K562 (cell line): Measurements from ENCODE around the gene VWA8. TPM values are rescaled to one million over a fixed set of nuclear protein-coding genes. Genes with fewer than 3 reads are reported as not detected.

Experiments used
- ATAC-seq: fragments of 200-7000 bp; cut with Tn5 transposase; 3 replicates; pipeline ENCODE4 v1.9.1; 2020; ENCODE audit warnings: moderate library complexity
- BruUV-seq: library from RNA; stranded (reverse); fragments of 400-500 nt; replicated peaks from 2 replicates; lab custom pipeline; 2021; lab: Mats Ljungman, UMichigan
- CTCF ChIA-PET: fragments of 300-600 bp; formaldehyde crosslinking; extraction: SDS; loops from one replicate; lab custom pipeline; 2021; ENCODE audit warnings: low intra/inter-chr PET ratio; lab: Yijun Ruan, JAX
- POLR2A ChIA-PET: fragments of 300-600, 350-650 bp; sonication (Branson Sonifier 250); formaldehyde crosslinking; extraction: SDS; loops from one replicate; lab custom pipeline; 2021; ENCODE audit warnings: antibody characterized with exemption, inconsistent platforms; lab: Yijun Ruan, JAX
- DNase-seq, 4 experiments: peaks; one replicate each; pipeline versions ENCODE4 v3.0.0 to v3.0.0-alpha.2; 2011 to 2018; ENCODE audit warnings: low spot score in 3 of 4, mixed read lengths in 3 of 4; ENCODE audit errors: extremely low read depth in 1 of 4
- FAIRE-seq: peaks from 2 replicates; lab custom pipeline; 2011; peaks lifted over from hg19 to GRCh38; lab: Jason Lieb, UNC
- H2AFZ ChIP-seq: 2 replicates; pipeline ENCODE4 v1.6.0; 2011; ENCODE audit warnings: low read depth, low read length, control low read depth, inconsistent platforms
- H3K27ac ChIP-seq: fragments of 200-600 bp; 3 replicates; pipeline ENCODE4 v1.8.0; 2011; ENCODE audit warnings: low read depth, mild to moderate bottlenecking, control low read depth, inconsistent platforms, low read length, moderate library complexity, mixed read lengths; ENCODE audit errors: extremely low read depth
- H3K27me3 ChIP-seq, 2 experiments: fragments of 300-600 bp in 1 of 2; 2 replicates in 1 of 2; 3 replicates in 1 of 2; pipeline versions ENCODE4 v1.6.0 to v1.8.0; 2011; ENCODE audit warnings: inconsistent platforms in 2 of 2, low read length in 2 of 2, mild to moderate bottlenecking in 1 of 2, mixed read lengths in 1 of 2, moderate library complexity in 1 of 2; ENCODE audit not compliant: control insufficient read depth in 2 of 2, insufficient read depth in 2 of 2
- H3K36me3 ChIP-seq: fragments of 300-600 bp; 3 replicates; pipeline ENCODE4 v1.8.0; 2011; ENCODE audit warnings: mild to moderate bottlenecking, low read length, inconsistent platforms; ENCODE audit not compliant: control insufficient read depth, insufficient read depth
- H3K4me1 ChIP-seq, 2 experiments: fragments of 200-600 bp in 1 of 2; replicated peaks in 1 of 2; 2 replicates in 1 of 2; 3 replicates in 1 of 2; pipeline versions ENCODE4 v1.5.1 to v1.8.0; 2011; ENCODE audit warnings: inconsistent platforms in 2 of 2, low read length in 2 of 2, mild to moderate bottlenecking in 1 of 2, mixed read lengths in 1 of 2, moderate library complexity in 1 of 2; ENCODE audit not compliant: control insufficient read depth in 2 of 2, insufficient read depth in 2 of 2
- H3K4me2 ChIP-seq: 2 replicates; pipeline ENCODE4 v1.6.1; 2011; ENCODE audit warnings: low read length, control low read depth, inconsistent platforms, mixed read lengths; ENCODE audit not compliant: insufficient read depth
- H3K4me3 ChIP-seq: fragments of 200-600 bp; sonication (generic), shearing (Covaris generic); 2 replicates; pipeline ENCODE4 v1.5.1; 2016; ENCODE audit warnings: control low read depth, inconsistent platforms
- H3K79me2 ChIP-seq: fragments of 200-600 bp; 3 replicates; pipeline ENCODE4 v1.8.0; 2011; ENCODE audit warnings: low read length, inconsistent platforms; ENCODE audit not compliant: control insufficient read depth, insufficient read depth
- H3K9ac ChIP-seq, 2 experiments: 2 replicates each; pipeline versions ENCODE4 v1.6.0 to v1.6.1; 2011; ENCODE audit warnings: low read depth in 2 of 2, low read length in 2 of 2, control low read depth in 1 of 2, inconsistent platforms in 1 of 2, mild to moderate bottlenecking in 1 of 2, mixed read lengths in 1 of 2; ENCODE audit not compliant: insufficient read depth in 1 of 2
- H3K9me1 ChIP-seq: one replicate; pipeline ENCODE4 v1.6.0; 2011; ENCODE audit warnings: inconsistent platforms, mild to moderate bottlenecking, low read length, moderate library complexity; ENCODE audit not compliant: control insufficient read depth, insufficient read depth
- H3K9me3 ChIP-seq: replicated peaks from 2 replicates; pipeline ENCODE4 v1.5.1; 2011; ENCODE audit warnings: low read depth, low read length, inconsistent platforms; ENCODE audit not compliant: control insufficient read depth, insufficient read depth
- H4K20me1 ChIP-seq: replicated peaks from 2 replicates; pipeline ENCODE4 v1.6.1; 2011; ENCODE audit warnings: low read length, inconsistent platforms, mixed read lengths; ENCODE audit not compliant: control insufficient read depth, insufficient read depth
- ETV5 ChIP-seq: sonication (generic); formaldehyde crosslinking; IDR thresholded peaks from 2 replicates; pipeline ENCODE4 v1.4.0; 2020; ENCODE audit warnings: low read depth, mild to moderate bottlenecking, missing genetic modification reagents
- HNRNPUL1 ChIP-seq: fragments of 200-400 bp; formaldehyde crosslinking; IDR thresholded peaks from 2 replicates; pipeline ENCODE4 v1.6.1; 2017; ENCODE audit warnings: low read length
- MAFF ChIP-seq: IDR thresholded peaks from 2 replicates; pipeline ENCODE4 v1.6.1; 2012; ENCODE audit warnings: low read length, improper control_type of control experiment
- NEUROD1 ChIP-seq: fragments of 150-350 bp; IDR thresholded peaks from 2 replicates; pipeline ENCODE4 v1.6.1; 2014; ENCODE audit warnings: borderline replicate concordance, low read length, low read depth; ENCODE audit not compliant: partially characterized antibody
- NFATC3 ChIP-seq: fragments of 450-650 bp; IDR thresholded peaks from 2 replicates; pipeline ENCODE4 v1.6.1; 2017; ENCODE audit warnings: mild to moderate bottlenecking
- NR3C1 ChIP-seq: sonication (generic); formaldehyde crosslinking; IDR thresholded peaks from 2 replicates; pipeline ENCODE4 v1.8.1; 2022; ENCODE audit warnings: missing genetic modification reagents
- POLR3A ChIP-seq: IDR thresholded peaks from 2 replicates; pipeline ENCODE4 v1.6.1; 2011; ENCODE audit warnings: borderline replicate concordance, mild to moderate bottlenecking, moderate library complexity; ENCODE audit not compliant: insufficient read length, insufficient read depth; ENCODE audit errors: extremely low read depth
- SIX5 ChIP-seq, 2 experiments: IDR thresholded peaks; 2 replicates each; pipeline ENCODE4 v1.6.1; 2011; ENCODE audit warnings: low read length in 2 of 2, borderline replicate concordance in 1 of 2, low read depth in 1 of 2, mild to moderate bottlenecking in 1 of 2, moderate library complexity in 1 of 2; ENCODE audit not compliant: insufficient read depth in 1 of 2
- SMAD1 ChIP-seq: fragments of 150-350 bp; IDR thresholded peaks from 2 replicates; pipeline ENCODE4 v1.6.1; 2014; ENCODE audit warnings: low read length, low read depth; ENCODE audit not compliant: partially characterized antibody
- SMAD3 ChIP-seq: fragments of 450-650 bp; formaldehyde crosslinking; conservative IDR thresholded peaks from 2 replicates; pipeline ENCODE4 v1.4.0; 2020; ENCODE audit warnings: mild to moderate bottlenecking
- TRIM24 ChIP-seq, 2 experiments: fragments of 450-650 bp; IDR thresholded peaks; 2 replicates each; pipeline ENCODE4 v1.6.1; 2016
- ZBTB12 ChIP-seq: fragments of 250-450 bp; sonication (Bioruptor Pico); IDR thresholded peaks from 2 replicates; pipeline ENCODE4 v1.4.0; 2020
- ZBTB8A ChIP-seq: fragments of 450-650 bp; IDR thresholded peaks from 2 replicates; pipeline ENCODE4 v1.6.1; 2018; ENCODE audit warnings: mild to moderate bottlenecking, moderate library complexity; ENCODE audit not compliant: partially characterized antibody
- ZFP36 ChIP-seq: fragments of 150-350 bp; IDR thresholded peaks from 2 replicates; pipeline ENCODE4 v1.6.1; 2018; ENCODE audit warnings: low read length, low read depth; ENCODE audit not compliant: partially characterized antibody
- ZKSCAN3 ChIP-seq: fragments of 250-450 bp; sonication (Bioruptor Pico); IDR thresholded peaks from 2 replicates; pipeline ENCODE4 v1.4.0; 2020
- ZNF561 ChIP-seq: fragments of 450-650 bp; formaldehyde crosslinking; conservative IDR thresholded peaks from 2 replicates; pipeline ENCODE4 v1.4.0; 2020; ENCODE audit warnings: mild to moderate bottlenecking, moderate library complexity
- whole genome bisulfite sequencing: fragments of 100-300 bp; shearing (Covaris generic); methylation state at CpG from one replicate; pipeline ENCODE4 v1.1.6; 2016; ENCODE audit warnings: low coverage, mixed read lengths; ENCODE audit not compliant: insufficient coverage; ENCODE audit errors: missing lambda C conversion rate; 5-methylcytosine and 5-hydroxymethylcytosine counted together
- in situ Hi-C: fragments of 300-500 bp; cut with MboI; formaldehyde crosslinking; loops from 4 replicates; pipeline ENCODE4 v1.15.0; 2018; ENCODE audit warnings: inconsistent platforms, mixed read lengths
- intact Hi-C: fragments of 100-400 bp; cut with micrococcal nuclease; formaldehyde crosslinking; loops from 2 replicates; pipeline ENCODE4 v1.14.2; 2022
- polyA plus RNA-seq, 8 experiments: library from polyadenylated mRNA; depleted of rRNA in 4 of 8; stranded (reverse) in 5 of 8; unstranded in 3 of 8; fragments of >200 nt; fragmentation: Nextera tagmentation in 2 of 8; fragmentation: Illumina TruSeq in 1 of 8; extraction: Ambion mirVana in 2 of 8; extraction: Trizol in 1 of 8; gene quantifications; 2 replicates each; pipeline versions ENCODE4 v1.2.1 to v1.2.3, GENCODE V29; 2011 to 2014; ENCODE audit warnings: inconsistent platforms in 1 of 8, missing spikeins in 1 of 8
- total RNA-seq, 7 experiments: library from RNA; depleted of rRNA in 6 of 7; stranded (reverse); fragments of >200 nt in 6 of 7; fragmentation: Illumina TruSeq in 2 of 7; extraction: Trizol in 2 of 7; gene quantifications; 2 replicates each; pipeline versions ENCODE4 v1.2.1 to v1.2.3, GENCODE V29; 2011 to 2021; ENCODE audit warnings: low replicate concordance in 1 of 7
- TF ChIP-seq, protein P1 (sequence below): sonication (generic); formaldehyde crosslinking; IDR thresholded peaks from 2 replicates; pipeline ENCODE4 v1.8.0; 2023; ENCODE audit warnings: mild to moderate bottlenecking, missing genetic modification reagents
- TF ChIP-seq, protein P2 (sequence below): IDR thresholded peaks from 2 replicates; pipeline ENCODE4 v1.6.1; 2011; ENCODE audit warnings: borderline replicate concordance, low read depth, mild to moderate bottlenecking, moderate library complexity, low read length; ENCODE audit not compliant: insufficient read depth, poor library complexity, severe bottlenecking

VWA8 gene
- total and polyA plus RNA-seq, 9 of the 15 experiments (the other 6 are each of a cell fraction or from before 2014, with no cell fraction given), result 2.1 to 18.5 (median 13.3) TPM

- TF ChIP-seq NEUROD1, result no peak
- no peak for TF ChIP-seq ETV5 (CRISPR knock-in tag)
- no peak for TF ChIP-seq SIX5 (IDR thresholded peaks at IDR 0.05; ENCODE audit: borderline replicate concordance in 1 of 2, insufficient read depth in 1 of 2, low read depth in 1 of 2, low read length in 2 of 2)
- TF ChIP-seq SMAD3, result no peak
- no peak for TF ChIP-seq SMAD1
- TF ChIP-seq ZBTB8A, result no peak
- TF ChIP-seq TRIM24 (IDR thresholded peaks at IDR 0.05), result no peak
Measured at GRCh38 chr13:41552031-41552430, 408.9 kb downstream of the VWA8 start (continued).

DNA sequence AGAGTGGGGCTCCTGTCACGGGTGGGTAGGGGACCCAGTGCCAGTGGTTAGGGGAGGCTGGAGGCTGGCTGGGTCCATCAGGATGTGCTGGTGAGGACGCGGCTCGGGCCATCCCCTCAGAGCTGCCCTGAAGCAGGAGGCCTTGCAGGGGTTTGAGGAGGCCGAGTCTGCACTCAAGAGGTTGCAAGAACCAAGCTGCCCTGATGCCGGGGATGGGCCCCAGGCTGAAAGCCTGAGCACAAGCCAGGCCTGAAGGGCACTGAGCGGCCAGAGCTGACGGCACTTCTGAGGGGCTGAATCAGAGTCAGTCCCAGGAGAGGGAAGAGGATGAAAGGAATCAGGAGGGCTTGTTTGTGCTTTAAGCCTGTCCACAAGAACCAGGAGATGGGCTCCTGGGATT lies 410.6 kb downstream of the VWA8 start:
- 16% methylated on average over 8 of the region's 8 CpGs for WGBS
- TF ChIP-seq, protein P1, sequence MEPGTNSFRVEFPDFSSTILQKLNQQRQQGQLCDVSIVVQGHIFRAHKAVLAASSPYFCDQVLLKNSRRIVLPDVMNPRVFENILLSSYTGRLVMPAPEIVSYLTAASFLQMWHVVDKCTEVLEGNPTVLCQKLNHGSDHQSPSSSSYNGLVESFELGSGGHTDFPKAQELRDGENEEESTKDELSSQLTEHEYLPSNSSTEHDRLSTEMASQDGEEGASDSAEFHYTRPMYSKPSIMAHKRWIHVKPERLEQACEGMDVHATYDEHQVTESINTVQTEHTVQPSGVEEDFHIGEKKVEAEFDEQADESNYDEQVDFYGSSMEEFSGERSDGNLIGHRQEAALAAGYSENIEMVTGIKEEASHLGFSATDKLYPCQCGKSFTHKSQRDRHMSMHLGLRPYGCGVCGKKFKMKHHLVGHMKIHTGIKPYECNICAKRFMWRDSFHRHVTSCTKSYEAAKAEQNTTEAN, result no peak
- TF ChIP-seq NR3C1 (CRISPR knock-in tag), result no peak
- TF ChIP-seq MAFF, result no peak
- no peak for TF ChIP-seq ETV5 (CRISPR knock-in tag)
- TF ChIP-seq, protein P2, sequence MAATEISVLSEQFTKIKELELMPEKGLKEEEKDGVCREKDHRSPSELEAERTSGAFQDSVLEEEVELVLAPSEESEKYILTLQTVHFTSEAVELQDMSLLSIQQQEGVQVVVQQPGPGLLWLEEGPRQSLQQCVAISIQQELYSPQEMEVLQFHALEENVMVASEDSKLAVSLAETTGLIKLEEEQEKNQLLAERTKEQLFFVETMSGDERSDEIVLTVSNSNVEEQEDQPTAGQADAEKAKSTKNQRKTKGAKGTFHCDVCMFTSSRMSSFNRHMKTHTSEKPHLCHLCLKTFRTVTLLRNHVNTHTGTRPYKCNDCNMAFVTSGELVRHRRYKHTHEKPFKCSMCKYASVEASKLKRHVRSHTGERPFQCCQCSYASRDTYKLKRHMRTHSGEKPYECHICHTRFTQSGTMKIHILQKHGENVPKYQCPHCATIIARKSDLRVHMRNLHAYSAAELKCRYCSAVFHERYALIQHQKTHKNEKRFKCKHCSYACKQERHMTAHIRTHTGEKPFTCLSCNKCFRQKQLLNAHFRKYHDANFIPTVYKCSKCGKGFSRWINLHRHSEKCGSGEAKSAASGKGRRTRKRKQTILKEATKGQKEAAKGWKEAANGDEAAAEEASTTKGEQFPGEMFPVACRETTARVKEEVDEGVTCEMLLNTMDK, result no peak
- no peak for TF ChIP-seq HNRNPUL1
- TF ChIP-seq NFATC3, result no peak
- TF ChIP-seq ZFP36, result no peak
- TF ChIP-seq POLR3A, result no peak
- TF ChIP-seq ZKSCAN3, result no peak
- no peak for TF ChIP-seq ZBTB12 (CRISPR knock-in tag)
- TF ChIP-seq ZNF561 (CRISPR knock-in tag), result no peak

More for the DNA sequence above, 410.6 kb downstream of the VWA8 start:
- no peak overlapping the region for H3K4me2 ChIP-seq
- FAIRE-seq, result no peak
- in situ Hi-C loops (no loop called here), intact Hi-C loops (no loop called here)
- no peak for ATAC-seq
- ChIA-PET POLR2A (no interaction called here), CTCF (no interaction called here)
- no peak overlapping the region for H2AFZ ChIP-seq
- no peaks in the 10 kb centered on the region; a peak in 1 of 5 replicates for H3K4me1 ChIP-seq
- H3K27me3 ChIP-seq, result peaks cover 0 to 17% of the 10 kb centered on the region in 2 experiments; a peak in 2 of 5 replicates
- H4K20me1 ChIP-seq, result no peaks in the 10 kb centered on the region
- no peaks in the 10 kb centered on the region for H3K36me3 ChIP-seq
- H3K4me3 ChIP-seq, result no peak overlapping the region
- no peaks in the 10 kb centered on the region for H3K79me2 ChIP-seq
- DNase-seq, result no peak
- H3K9me3 ChIP-seq, result no peaks in the 10 kb centered on the region
- no peak overlapping the region for H3K9ac ChIP-seq
- no peaks in the 10 kb centered on the region for H3K9me1 ChIP-seq
- H3K27ac ChIP-seq, result no peak overlapping the region
- BruUV-seq, result no TSS peak
